NCI-H345 treated with DMSO at 0.1 percent for 48 hours (cell line): ENCODE measurements around the gene PTPN1.
"Not testable (repeated sequence)": the region's sequence is repeated elsewhere in the genome, so short reads cannot be mapped to it uniquely, and the experiment has no call there.

ENCODE experiments used
- DNase-seq: peaks from one replicate; lab custom pipeline; 2025; ENCODE audit not compliant: unreplicated experiment; lab: John Stamatoyannopoulos, UW

PTPN1 gene

DNA sequence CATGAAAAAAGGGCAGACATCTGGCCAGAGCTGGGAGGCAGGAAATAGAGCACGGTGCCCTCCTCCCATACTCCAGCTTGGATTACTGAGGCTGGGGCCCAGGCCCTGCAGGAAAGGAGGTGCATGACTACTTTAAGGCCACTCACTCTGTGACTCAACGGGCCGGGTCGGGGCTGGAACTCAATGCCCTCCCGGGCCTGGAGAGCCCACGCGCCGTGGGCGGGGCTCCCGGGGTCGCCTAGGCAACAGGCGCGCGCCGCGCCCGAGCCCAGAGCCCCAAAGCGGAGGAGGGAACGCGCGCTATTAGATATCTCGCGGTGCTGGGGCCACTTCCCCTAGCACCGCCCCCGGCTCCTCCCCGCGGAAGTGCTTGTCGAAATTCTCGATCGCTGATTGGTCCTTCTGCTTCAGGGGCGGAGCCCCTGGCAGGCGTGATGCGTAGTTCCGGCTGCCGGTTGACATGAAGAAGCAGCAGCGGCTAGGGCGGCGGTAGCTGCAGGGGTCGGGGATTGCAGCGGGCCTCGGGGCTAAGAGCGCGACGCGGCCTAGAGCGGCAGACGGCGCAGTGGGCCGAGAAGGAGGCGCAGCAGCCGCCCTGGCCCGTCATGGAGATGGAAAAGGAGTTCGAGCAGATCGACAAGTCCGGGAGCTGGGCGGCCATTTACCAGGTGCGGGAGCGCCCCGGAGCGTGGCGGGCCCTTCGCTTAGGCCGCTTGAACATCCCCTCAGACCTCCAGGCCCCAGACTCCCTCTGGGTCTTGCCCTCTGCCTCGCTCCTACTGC lies at the start of gene PTPN1:
TSS of gene PTPN1 (plus strand) at position 461 of the 783 bp plus-strand sequence. CDS start at position 606, 145 bp downstream.
- DNase-seq, result peak; percentile 98

DNA sequence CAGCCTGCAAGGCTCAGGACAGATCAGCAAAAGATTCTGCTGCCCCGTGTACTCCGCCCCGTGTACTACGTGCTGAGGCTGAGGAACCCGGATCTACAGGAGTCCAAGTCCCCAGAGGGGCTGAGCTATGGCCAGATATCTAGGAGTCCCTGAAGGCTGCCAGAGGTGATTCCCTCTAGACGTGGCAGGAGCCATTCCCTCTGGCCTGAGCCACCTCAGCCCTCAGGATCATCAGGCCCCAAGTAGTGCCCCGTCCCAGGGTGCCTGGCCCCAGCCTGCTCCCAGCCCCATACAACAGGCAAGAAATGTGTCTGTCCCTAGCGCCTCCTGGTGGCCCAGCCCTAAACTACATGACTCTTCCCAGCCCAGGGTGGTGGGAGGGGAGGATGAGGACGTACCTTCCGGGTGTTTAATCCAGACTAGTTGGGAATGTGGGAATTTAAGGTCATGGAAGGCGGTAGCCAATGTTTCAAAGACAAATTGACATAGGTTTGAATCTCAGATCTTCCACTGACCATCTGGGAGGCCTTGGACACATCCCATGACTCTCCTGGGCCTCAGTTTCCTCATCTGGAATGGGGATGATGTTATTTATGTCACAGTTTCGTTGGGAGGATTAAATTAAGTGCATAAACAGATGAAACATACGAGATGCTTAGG lies 49.4 kb upstream of the PTPN1 start:
- DNase-seq, result peak; percentile 46

DNA sequence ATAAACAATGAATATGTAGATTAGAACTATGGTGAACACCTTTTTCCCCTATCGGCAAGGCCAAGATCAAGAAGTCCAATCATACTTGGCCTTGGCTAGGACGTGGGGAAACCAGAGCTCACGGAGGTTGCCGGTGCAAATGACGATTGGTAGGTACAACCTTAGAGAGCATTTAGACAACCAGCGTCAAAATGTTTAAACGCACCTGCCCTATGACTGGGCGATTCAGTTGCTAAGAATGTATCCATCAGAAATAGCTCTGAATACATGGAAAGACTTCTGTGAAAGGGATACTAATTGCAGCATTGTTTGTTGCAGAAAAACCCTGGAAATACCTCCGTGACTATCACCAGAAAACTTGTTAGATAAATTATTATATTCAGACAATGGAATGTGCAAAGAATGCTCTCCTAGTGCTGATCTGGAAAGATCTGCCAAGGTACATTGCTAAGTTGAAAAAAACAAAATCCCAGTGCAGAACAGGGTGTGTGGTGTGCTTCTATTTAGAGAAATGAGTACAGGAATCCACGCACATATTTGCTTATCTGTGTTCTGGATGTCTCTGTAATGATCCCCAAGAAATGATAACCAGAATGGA lies 48.0 kb upstream of the PTPN1 start:
- DNase-seq, result no peak

DNA sequence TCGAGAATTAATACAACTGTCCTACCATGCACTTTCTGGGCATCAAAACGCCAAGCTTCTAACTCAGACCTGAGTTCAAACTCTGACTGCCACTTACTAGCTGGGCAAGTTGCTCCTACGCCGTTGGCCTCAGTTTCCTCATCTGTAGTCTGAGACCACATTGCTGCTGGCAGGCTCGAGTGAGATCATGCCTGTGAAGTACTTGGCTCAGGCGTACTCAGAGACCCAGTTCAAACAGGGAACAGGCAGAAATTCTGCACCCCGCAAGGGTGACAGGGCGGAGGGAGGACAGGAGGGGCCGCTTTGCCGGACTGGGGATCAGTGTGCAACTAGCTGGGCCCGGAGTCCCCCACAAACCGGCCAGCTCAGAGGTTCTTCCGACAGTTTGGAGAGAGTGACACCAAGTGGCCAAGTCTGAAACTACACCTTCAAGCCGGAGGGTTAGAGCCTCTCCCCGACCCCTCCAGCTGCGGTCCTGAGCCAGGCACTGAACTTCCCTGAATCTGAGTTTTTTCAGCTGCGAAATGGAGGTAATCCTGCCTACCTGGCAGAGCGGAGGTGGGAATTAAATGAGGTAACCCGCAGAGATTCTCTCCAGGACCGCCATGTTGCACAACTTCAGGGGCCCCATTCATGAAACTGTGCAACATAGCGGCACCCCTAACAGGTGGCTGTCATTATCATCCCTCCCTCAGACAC lies 46.0 kb upstream of the PTPN1 start:
- DNase-seq, result peak; percentile 12

DNA sequence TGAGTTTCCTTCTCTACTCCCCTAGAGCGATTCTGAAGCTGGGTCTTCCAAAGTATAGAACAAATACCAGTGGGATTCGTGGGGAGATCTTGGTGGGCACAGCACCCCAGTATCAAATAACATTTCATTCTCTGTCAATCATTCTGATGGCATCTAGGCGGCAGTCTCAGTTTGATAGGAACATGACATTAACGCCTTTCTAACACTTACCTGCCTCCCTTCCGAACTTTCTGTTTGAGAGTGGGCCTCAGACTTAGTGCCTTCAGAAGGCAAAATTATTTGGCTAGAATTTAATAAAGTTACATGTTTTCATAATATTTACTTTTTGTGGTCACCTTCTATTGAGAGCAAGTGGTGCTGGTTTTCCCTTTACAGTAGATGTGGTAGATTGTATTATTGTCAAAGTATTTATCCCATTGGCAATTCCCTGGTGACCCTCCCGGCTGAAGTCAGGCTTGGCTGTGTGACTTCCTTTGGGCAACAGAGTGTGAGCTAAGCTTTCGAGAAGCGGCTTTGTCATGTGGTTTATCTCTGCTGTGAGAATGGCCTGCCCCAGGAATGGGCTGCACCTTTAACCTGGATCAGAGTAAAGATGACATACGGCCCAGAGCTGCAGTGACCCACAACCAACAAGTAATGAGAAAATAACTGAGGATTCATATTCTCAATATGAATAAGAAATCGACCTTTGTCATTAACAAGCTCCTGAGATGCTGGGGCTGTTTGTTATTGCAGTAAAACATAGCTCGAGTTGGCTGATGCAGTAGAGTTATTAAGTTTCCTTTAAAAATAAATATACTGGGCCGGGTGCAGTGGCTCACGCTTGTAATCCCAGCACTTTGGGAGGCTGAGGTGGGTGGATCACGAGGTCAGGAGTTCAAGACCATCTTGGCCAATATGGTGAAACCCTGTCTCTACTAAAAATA lies 45.2 kb upstream of the PTPN1 start:
- no peak for DNase-seq

DNA sequence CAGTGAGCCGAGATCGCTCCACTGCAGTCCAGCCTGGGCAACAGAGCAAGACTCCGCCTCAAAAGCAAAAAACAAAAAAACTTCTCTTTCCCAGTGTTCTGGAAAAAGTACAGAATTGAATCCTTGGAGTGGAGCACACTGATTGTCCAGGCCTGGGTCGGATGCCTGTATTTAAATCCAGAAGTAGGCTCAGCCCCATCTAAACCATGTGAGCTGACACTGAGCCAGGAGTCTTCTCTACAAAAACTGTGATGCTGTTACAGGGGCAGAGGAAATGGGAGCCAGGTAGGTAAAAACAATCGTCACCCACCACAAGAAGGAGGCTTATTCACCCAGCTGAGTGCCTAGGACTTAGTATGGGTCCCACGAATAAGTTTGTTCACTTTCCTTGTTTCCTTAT lies 43.0 kb upstream of the PTPN1 start:
- no peak for DNase-seq

DNA sequence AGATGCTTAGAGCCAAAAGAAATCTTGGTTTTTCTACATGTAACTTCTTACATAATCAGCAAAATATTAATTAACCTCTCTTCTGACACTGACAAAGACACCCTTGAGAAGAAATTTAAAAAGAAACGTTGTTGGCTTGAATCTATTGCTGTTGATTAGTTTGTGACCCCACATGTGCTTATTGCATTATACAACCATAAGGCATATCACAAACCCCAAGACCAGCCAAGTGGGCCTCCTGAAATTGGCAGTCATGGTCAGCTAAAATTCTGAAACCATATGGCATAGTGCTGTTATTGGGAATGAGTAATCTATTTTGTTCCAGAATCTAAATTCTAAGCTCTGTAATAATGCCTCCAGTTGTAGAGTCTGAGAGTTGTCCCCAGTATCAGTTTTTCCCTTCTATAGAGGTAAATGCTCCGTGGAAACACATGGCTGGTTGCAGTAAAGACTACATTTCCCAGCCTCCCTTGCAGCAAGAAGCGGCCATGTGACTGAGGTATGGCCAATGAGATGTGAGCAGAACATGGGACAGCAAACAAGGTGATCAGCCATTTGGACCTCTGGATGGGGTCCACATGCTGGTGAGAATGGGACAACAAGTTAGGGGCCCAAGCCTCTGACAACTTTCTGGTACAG lies 42.3 kb upstream of the PTPN1 start:
- no peak for DNase-seq

DNA sequence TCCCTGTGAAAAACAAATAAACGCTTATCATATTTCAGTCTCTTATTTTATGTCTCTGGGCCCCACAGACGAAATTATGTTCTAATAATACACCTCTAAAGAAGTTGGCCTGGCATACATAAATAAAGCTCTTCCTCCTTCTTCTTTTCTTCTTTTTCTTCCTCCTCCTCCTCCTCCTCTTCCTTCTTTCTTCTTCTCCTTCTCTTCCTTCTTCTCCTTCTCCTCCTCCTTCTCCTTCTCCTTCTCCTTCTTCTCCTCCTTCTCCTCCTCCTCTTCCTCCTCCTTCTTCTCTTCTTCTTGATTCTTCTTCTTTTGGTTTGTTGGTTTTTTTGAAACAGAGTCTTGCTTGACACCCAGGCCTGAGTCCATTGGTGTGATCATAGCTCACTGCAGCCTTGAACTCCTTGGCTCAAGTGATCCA lies 41.8 kb upstream of the PTPN1 start:
- no peak for DNase-seq

DNA sequence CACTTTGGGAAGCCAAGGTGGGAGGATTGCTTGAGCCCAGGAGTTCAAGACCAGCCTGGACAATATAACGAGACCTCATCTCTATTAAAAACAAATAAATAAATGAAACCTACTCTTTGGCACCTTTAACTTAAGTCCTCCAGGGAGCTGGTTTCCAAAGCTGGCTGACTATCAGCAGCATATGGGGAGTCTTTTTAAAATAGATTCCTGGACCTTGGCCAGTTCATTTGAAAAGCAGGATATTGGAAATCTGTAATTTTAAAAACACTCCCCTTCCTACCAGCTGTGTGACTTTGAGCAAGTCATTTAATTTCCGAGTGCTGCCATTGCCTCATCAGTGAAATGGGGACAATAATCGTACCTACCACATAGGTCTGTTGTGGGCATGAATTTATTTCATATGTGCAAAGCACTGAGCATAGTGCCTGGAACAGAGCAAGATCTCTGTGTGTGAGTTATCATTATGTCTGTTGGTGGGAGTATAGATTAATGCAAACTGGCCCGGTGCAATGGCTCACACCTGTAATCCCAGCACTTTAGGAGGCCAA lies 40.9 kb upstream of the PTPN1 start:
- no peak for DNase-seq

DNA sequence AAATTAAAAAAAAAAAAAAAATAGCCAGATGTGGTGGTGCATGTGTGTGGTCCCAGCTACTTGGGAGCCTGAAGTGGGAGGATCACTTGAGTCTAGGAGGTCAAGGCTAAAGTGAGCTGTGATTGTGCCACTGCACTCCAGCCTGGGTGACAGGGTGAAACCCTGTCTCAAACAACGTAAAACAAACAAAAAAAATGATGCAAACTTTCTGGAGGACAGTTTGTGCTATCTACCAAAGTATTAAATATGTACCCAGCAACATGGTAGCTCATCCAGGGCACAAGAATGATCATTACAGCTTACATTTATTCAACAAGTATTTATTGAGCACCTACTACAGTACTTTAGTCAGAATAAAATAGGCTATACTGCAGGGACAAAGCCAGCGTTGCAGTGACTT lies 40.4 kb upstream of the PTPN1 start:
- no peak for DNase-seq

DNA sequence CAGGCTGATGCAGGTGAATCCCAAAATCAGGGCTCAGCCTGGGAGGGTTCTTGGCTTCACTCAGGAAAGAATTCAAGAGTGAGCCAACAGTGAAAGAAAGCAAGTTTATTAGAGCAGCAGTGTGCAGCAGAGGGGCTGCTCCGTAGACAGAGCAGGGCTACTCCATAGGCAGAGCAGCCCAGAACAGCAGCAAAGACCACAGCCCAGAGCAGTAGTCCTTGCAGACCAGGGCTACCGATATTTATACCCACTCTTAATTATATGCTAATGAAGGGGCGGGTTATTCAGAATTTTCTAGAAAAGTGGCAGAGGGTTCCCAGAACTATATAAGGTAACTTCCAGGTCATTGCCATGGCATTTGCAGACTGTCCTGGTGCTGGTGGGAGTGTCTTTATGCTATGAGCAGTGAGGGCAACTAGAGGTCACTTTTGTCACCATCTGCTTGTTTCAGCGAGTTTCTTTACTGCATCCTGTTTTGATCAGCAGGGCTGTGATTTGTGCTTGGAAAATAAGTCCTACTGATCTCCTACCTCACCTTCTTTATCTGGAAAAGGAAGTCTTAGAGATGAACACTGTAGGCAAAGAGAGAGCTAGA lies 39.8 kb upstream of the PTPN1 start:
- no peak for DNase-seq

DNA sequence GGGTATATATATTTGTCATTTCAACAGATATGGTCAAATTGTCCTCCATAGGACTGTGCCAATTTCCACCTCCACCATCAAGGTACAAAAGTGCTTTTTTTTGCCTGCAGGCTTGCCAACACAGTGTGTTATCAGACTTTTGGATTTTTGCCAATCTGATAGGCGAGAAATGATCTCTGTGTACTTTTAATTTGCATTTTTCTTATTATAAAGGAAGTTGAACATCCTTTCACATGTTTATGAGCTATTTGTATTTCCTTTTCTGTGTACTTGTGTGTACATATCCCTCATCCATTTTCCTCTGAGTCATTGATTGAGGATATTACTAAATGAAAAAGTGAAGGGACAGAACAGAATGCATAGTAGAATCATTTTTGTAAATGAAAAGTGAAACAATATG lies 39.0 kb upstream of the PTPN1 start:
- peak; percentile 25 for DNase-seq

DNA sequence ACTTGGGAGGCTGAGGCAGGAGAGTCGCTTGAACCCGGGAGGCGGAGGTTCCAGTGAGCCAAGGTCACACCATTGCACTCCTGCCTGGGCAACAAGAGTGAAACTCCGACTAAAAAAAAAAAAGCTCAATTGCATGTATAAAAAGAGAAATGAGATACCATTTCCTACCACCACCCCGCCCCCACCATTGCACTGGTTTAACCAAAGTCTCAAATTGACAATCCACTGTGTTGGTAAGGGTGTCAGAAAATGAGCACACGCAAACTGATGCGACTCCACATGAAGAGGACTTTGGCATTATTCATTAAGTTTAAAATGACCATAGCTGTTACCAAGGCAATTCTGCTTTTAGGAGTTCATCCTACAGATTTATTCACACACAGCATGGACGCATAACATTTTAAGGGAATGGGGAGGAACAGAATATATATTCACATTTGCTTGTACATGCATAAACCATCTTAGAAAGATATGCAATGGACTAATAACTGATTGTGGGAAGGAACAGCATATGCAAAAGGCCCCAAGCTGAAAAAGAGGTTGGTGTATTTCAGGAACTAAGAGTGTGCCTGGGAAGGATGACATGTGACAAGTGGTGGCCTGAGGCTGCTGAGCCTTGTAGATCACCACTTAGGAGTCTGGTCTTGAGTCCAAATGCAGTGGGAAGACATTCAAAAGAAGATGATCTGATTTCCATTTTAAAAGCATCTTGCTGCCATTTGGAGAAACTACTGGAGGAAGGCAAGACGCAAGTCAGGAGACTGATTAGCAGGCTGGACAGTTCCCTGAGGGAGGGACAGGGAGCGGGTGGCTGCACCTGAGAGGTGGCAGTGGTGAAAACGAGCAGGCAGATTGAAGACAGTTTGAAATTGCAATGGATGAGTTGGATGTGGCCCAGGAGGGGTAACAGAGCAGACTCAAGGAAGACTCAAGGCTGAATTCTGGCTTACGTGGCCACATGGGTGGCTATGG lies 37.2 kb upstream of the PTPN1 start:
- no peak for DNase-seq

DNA sequence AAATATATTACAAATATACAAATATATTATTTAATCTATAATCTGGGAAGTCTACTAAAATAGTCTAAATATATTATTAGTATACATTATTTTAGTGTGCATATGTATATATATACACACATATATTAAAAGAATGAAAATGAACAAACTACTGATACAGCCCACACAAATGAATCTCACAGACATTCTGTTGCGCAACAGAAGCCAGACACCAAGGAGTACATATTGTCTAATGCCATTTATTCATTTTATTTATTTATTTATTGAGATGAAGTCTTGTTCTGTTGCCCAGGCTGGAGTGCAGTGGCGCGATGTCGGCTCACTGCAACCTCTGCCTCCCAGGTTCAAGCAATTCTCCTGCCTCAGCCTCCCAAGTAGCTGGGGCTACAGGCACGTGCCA lies 35.8 kb upstream of the PTPN1 start:
- not testable (repeated sequence) for DNase-seq

DNA sequence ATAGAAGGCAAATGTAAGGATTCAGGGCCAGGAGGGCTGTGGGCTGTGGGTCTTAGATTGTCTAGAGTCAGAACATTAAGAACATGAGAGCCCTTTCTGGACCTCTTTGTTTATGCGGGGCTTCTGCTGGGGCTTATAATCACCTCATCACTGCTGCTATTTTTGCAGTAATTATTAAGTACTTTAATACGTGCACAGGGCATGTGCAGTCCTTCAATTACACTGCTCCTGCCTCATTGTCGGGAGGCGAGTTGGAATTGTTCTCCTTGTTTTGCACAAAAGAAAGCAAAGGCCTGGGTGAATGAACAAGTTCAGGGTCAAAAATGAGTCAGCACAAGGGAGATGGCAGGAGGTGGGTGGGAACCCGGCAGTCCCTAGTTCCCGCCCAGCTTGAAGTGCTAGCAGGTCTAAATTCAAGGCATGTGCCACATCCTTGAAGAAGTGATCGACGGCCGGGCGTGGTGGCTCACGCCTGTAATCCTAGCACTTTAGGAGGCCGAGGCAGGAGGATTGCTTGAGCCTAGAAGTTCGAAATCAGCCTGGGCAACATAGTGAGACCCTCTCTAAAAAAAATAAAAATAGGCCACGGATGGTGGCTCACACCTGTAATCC lies 34.4 kb upstream of the PTPN1 start:
- DNase-seq, result no peak

DNA sequence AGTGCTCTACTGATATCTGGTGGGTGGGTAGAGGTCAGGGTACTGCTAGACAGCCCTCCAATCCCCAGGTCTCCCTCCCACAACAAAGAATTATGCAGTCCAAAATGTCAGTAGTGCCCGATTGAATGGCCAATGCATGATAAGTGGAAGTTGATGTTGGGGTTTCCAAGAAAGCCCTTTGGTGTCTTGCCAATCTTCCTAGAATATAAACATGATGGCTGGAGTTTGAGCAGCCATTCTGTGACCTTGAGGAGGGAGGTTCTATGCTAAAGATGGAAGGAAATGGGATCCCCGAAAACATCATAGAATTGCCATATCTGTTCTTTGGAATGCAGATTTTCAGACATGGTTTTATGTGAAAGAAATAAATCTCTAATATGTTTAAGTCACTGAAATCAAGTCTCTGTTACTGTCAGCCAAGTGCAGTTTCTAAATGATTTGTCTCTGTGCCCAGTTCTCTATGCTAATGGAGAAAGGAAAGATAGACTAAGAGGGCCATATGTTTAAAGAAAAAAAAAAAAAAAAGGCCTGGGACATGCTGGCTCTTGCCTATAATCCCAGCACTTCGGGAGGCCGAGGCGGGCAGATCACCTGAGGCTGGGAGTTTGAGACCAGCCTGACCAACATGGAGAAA lies 32.8 kb upstream of the PTPN1 start:
- no peak for DNase-seq
